H1 (cell line): ENCODE results near the gene PHOSPHO1. TPM values are rescaled to one million over a fixed set of nuclear protein-coding genes. Genes with fewer than 3 reads are reported as not detected.

Source experiments
- CTCF ChIA-PET: fragments of 300-600 bp; sonication (Branson Sonifier 250); formaldehyde crosslinking; loops from one replicate; lab custom pipeline; 2021; ENCODE audit not compliant: partially characterized antibody; lab: Charles Lee
- POLR2A ChIA-PET: fragments of 300-600 bp; sonication (Branson Sonifier 250); formaldehyde crosslinking; loops from one replicate; lab custom pipeline; 2021; ENCODE audit warnings: inconsistent platforms; ENCODE audit not compliant: partially characterized antibody; lab: Charles Lee
- DNase-seq, 2 experiments: peaks; one replicate each; pipeline versions ENCODE4 v3.0.0 to v3.0.0-alpha.2; 2010 to 2022; ENCODE audit warnings: low spot score in 2 of 2, low read depth in 1 of 2, mixed read lengths in 1 of 2
- FAIRE-seq: peaks from 2 replicates; lab custom pipeline; 2011; peaks lifted over from hg19 to GRCh38; lab: Jason Lieb, UNC
- H2AFZ ChIP-seq: 2 replicates; pipeline ENCODE4 v1.8.1; 2012; ENCODE audit warnings: low read length, inconsistent platforms
- H2AK5ac ChIP-seq: 2 replicates; pipeline ENCODE4 v1.6.1; 2013; ENCODE audit warnings: low read depth, low read length
- H2BK120ac ChIP-seq: replicated peaks from 2 replicates; pipeline ENCODE3; 2013; ENCODE audit warnings: low read depth, low read length, inconsistent platforms
- H2BK12ac ChIP-seq: 2 replicates; pipeline ENCODE4 v1.6.1; 2013; ENCODE audit warnings: low read depth, low read length
- H2BK15ac ChIP-seq: 2 replicates; pipeline ENCODE4 v1.6.1; 2013; ENCODE audit warnings: low read length
- H2BK20ac ChIP-seq: 2 replicates; pipeline ENCODE4 v1.6.1; 2013; ENCODE audit warnings: low read length
- H2BK5ac ChIP-seq: 2 replicates; pipeline ENCODE4 v1.6.1; 2013; ENCODE audit warnings: low read depth, low read length
- H3K14ac ChIP-seq: 2 replicates; pipeline ENCODE4 v1.6.1; 2013; ENCODE audit warnings: inconsistent platforms; ENCODE audit not compliant: insufficient read length
- H3K18ac ChIP-seq: 2 replicates; pipeline ENCODE4 v1.6.1; 2013; ENCODE audit warnings: low read length; ENCODE audit errors: extremely low read depth
- H3K23ac ChIP-seq: 2 replicates; pipeline ENCODE4 v1.6.1; 2013; ENCODE audit warnings: inconsistent platforms; ENCODE audit not compliant: insufficient read length
- H3K23me2 ChIP-seq: 2 replicates; pipeline ENCODE4 v1.6.1; 2013; ENCODE audit warnings: low read depth, low read length
- H3K27ac ChIP-seq: 2 replicates; pipeline ENCODE4 v1.6.1; 2011; ENCODE audit warnings: low read depth, low read length, inconsistent platforms
- H3K27me3 ChIP-seq, 4 experiments: replicated peaks in 1 of 4; 1 replicate in 1 of 4; 2 replicates in 3 of 4; pipeline versions ENCODE4 v1.6.1 to v1.8.1; 2011 to 2013; ENCODE audit warnings: low read length in 3 of 4, mild to moderate bottlenecking in 3 of 4, inconsistent platforms in 2 of 4, mixed read lengths in 2 of 4, moderate library complexity in 1 of 4; ENCODE audit not compliant: control insufficient read depth in 3 of 4, insufficient read depth in 3 of 4; ENCODE audit errors: extremely low read depth in 1 of 4
- H3K36me3 ChIP-seq, 4 experiments: 2 replicates each; pipeline versions ENCODE4 v1.6.1 to v1.8.1; 2011 to 2013; ENCODE audit warnings: mild to moderate bottlenecking in 4 of 4, low read length in 3 of 4, moderate library complexity in 2 of 4, control low read depth in 1 of 4, inconsistent platforms in 1 of 4; ENCODE audit not compliant: insufficient read depth in 4 of 4, control insufficient read depth in 2 of 4
- H3K4ac ChIP-seq: replicated peaks from 2 replicates; pipeline ENCODE3; 2013; ENCODE audit warnings: low read length, low read depth, mixed read lengths, inconsistent platforms; ENCODE audit not compliant: insufficient read length
- H3K4me1 ChIP-seq, 4 experiments: replicated peaks in 1 of 4; 1 replicate in 1 of 4; 2 replicates in 3 of 4; pipeline versions ENCODE4 v1.6.1 to v1.8.1; 2011 to 2013; ENCODE audit warnings: low read length in 3 of 4, inconsistent platforms in 2 of 4, mixed read lengths in 1 of 4; ENCODE audit not compliant: insufficient read depth in 4 of 4, control insufficient read depth in 3 of 4
- H3K4me2 ChIP-seq, 2 experiments: 2 replicates each; pipeline versions ENCODE4 v1.6.1 to v1.8.1; 2011 to 2013; ENCODE audit warnings: low read depth in 2 of 2, low read length in 2 of 2, control low read depth in 1 of 2, inconsistent platforms in 1 of 2, mild to moderate bottlenecking in 1 of 2; ENCODE audit not compliant: insufficient read depth in 1 of 2
- H3K4me3 ChIP-seq, 4 experiments: fragments of 200-600, 300-600 bp in 1 of 4; sonication (generic), shearing (Covaris generic), sonication (Bioruptor Twin) in 1 of 4; 2 replicates each; pipeline versions ENCODE4 v1.5.1 to v1.8.1; 2011 to 2016; ENCODE audit warnings: low read length in 4 of 4, low read depth in 3 of 4, control low read depth in 2 of 4, inconsistent platforms in 2 of 4, mild to moderate bottlenecking in 2 of 4, mixed read lengths in 1 of 4, moderate library complexity in 1 of 4; ENCODE audit not compliant: insufficient read depth in 2 of 4; ENCODE audit errors: extremely low read depth in 1 of 4
- H3K56ac ChIP-seq: replicated peaks from 2 replicates; pipeline ENCODE3; 2013; ENCODE audit warnings: low read depth, mild to moderate bottlenecking, mixed read lengths, low read length, inconsistent platforms; ENCODE audit not compliant: insufficient read length
- H3K79me1 ChIP-seq: 2 replicates; pipeline ENCODE4 v1.6.1; 2013; ENCODE audit warnings: low read depth, low read length, control low read depth
- H3K79me2 ChIP-seq, 2 experiments: 2 replicates each; pipeline versions ENCODE4 v1.6.1 to v1.8.1; 2012 to 2013; ENCODE audit warnings: low read length in 2 of 2, mild to moderate bottlenecking in 2 of 2, inconsistent platforms in 1 of 2; ENCODE audit not compliant: insufficient read depth in 2 of 2, control insufficient read depth in 1 of 2
- H3K9ac ChIP-seq, 4 experiments: replicated peaks in 1 of 4; 1 replicate in 1 of 4; 2 replicates in 3 of 4; pipeline versions ENCODE4 v1.6.1 to v1.8.1; 2011 to 2013; ENCODE audit warnings: low read depth in 3 of 4, low read length in 3 of 4, control low read depth in 2 of 4, mild to moderate bottlenecking in 2 of 4, moderate library complexity in 2 of 4, inconsistent platforms in 1 of 4; ENCODE audit errors: extremely low read depth in 1 of 4
- H3K9me3 ChIP-seq, 2 experiments: 2 replicates each; pipeline versions ENCODE4 v1.6.1 to v1.8.1; 2012 to 2013; ENCODE audit warnings: mild to moderate bottlenecking in 2 of 2, moderate library complexity in 2 of 2, control low read depth in 1 of 2, inconsistent platforms in 1 of 2, low read depth in 1 of 2, low read length in 1 of 2, mixed read lengths in 1 of 2; ENCODE audit not compliant: insufficient read depth in 2 of 2
- H4K20me1 ChIP-seq, 2 experiments: replicated peaks in 1 of 2; 2 replicates each; pipeline versions ENCODE3 to v1.8.1; 2011 to 2013; ENCODE audit warnings: inconsistent platforms in 2 of 2, low read length in 2 of 2, mild to moderate bottlenecking in 1 of 2; ENCODE audit not compliant: insufficient read depth in 2 of 2, control insufficient read depth in 1 of 2
- H4K5ac ChIP-seq: 2 replicates; pipeline ENCODE4 v1.6.1; 2013; ENCODE audit warnings: low read length, low read depth, mixed read lengths, inconsistent platforms; ENCODE audit not compliant: insufficient read length
- H4K8ac ChIP-seq: 2 replicates; pipeline ENCODE4 v1.8.0; 2013; ENCODE audit warnings: mild to moderate bottlenecking, moderate library complexity, low read length, inconsistent platforms; ENCODE audit not compliant: insufficient read depth; ENCODE audit errors: extremely low read depth
- H4K91ac ChIP-seq: replicated peaks from 2 replicates; pipeline ENCODE3; 2013; ENCODE audit warnings: low read length, mixed read lengths, inconsistent platforms; ENCODE audit not compliant: insufficient read length
- CHD2 ChIP-seq: IDR thresholded peaks from 2 replicates; pipeline ENCODE4 v1.6.1; 2012; ENCODE audit warnings: low read length, improper control_type of control experiment
- E2F6 ChIP-seq: IDR thresholded peaks from 2 replicates; pipeline ENCODE4 v1.6.1; 2012; ENCODE audit warnings: inconsistent platforms
- EZH2 ChIP-seq: fragments of 200-600 bp; sonication (generic); IDR thresholded peaks from 2 replicates; pipeline ENCODE4 v1.7.1; 2012; ENCODE audit warnings: low read depth, mild to moderate bottlenecking, moderate library complexity, low read length, inconsistent platforms; ENCODE audit not compliant: severe bottlenecking
- HDAC2 ChIP-seq, 2 experiments: fragments of 300-600 bp in 1 of 2; sonication (generic) in 1 of 2; IDR thresholded peaks; 2 replicates each; pipeline ENCODE4 v1.6.1; 2011 to 2012; ENCODE audit warnings: low read depth in 2 of 2, low read length in 2 of 2, mild to moderate bottlenecking in 2 of 2, moderate library complexity in 2 of 2, borderline replicate concordance in 1 of 2, inconsistent platforms in 1 of 2
- NANOG ChIP-seq: IDR thresholded peaks from 2 replicates; pipeline ENCODE4 v1.6.1; 2011; ENCODE audit warnings: low read length, low read depth, mild to moderate bottlenecking, inconsistent platforms; ENCODE audit not compliant: insufficient read depth, poor library complexity, severe bottlenecking
- RBBP5 ChIP-seq: IDR thresholded peaks from 2 replicates; pipeline ENCODE4 v1.7.1; 2012; ENCODE audit warnings: low read depth, mild to moderate bottlenecking, inconsistent platforms, low read length, moderate library complexity, borderline replicate concordance
- RXRA ChIP-seq: IDR thresholded peaks from 2 replicates; pipeline ENCODE4 v1.6.1; 2011; ENCODE audit warnings: low read depth, mild to moderate bottlenecking, low read length, moderate library complexity; ENCODE audit not compliant: insufficient read depth
- SIX5 ChIP-seq: IDR thresholded peaks from 2 replicates; pipeline ENCODE4 v1.6.1; 2011; ENCODE audit warnings: mild to moderate bottlenecking, low read depth, low read length
- SP4 ChIP-seq: IDR thresholded peaks from 2 replicates; pipeline ENCODE4 v1.6.1; 2012; ENCODE audit warnings: low read length, inconsistent platforms
- WGBS, 2 experiments: shearing (Covaris generic) in 1 of 2; methylation state at CpG; one replicate each; pipeline versions ENCODE4 v1.1.6 to v1.1.7; 2013 to 2015; ENCODE audit warnings: low lambda C conversion rate in 2 of 2, mixed read lengths in 2 of 2, inconsistent platforms in 1 of 2, low coverage in 1 of 2, missing lambda C conversion rate in 1 of 2; ENCODE audit not compliant: insufficient replicate concordance in 2 of 2, insufficient coverage in 1 of 2, insufficient read length in 1 of 2; ENCODE audit errors: extremely low coverage in 1 of 2, missing lambda C conversion rate in 1 of 2; 5-methylcytosine and 5-hydroxymethylcytosine counted together
- polyA plus RNA-seq, 7 experiments: library from polyadenylated mRNA; depleted of rRNA in 3 of 7; stranded (reverse) in 5 of 7; unstranded in 2 of 7; fragments of >200 nt in 5 of 7; fragments of 200-250 nt in 2 of 7; gene quantifications; 1 replicate in 5 of 7; 2 replicates in 1 of 7; 4 replicates in 1 of 7; pipeline versions ENCODE4 v1.2.1 to v1.2.3, GENCODE V29; 2011 to 2013; ENCODE audit warnings: missing spikeins in 2 of 7, mixed read lengths in 2 of 7
- total RNA-seq: library from RNA; stranded (reverse); fragmentation: NEBNext Ultra II Directional; extraction: Animal tissue kit (Norgen Biotek cat#: 25700); gene quantifications from 2 replicates; pipeline ENCODE4 v1.2.1, GENCODE V29; 2021

Gene PHOSPHO1
- total and polyA plus RNA-seq, 2 of the 8 experiments (the other 6 are each of a cell fraction or from before 2014, with no cell fraction given) = 0.34 to 0.45 TPM

GRCh38 chr17:49191917-49192741, 38.5 kb downstream of the PHOSPHO1 start:
- Histone ChIP-seq H3K23me2 (peaks cover 13% of the 10 kb centered on the region), H3K27me3 (no peaks in the 10 kb centered on the region), H3K23ac (no peak overlapping the region), H2AFZ (peak overlapping the region; percentile 79), H3K79me2 (no peaks in the 10 kb centered on the region), H2AK5ac (no peak overlapping the region), H4K91ac (peak overlapping the region; percentile 87), H3K36me3 (no peaks in the 10 kb centered on the region), H2BK20ac (no peak overlapping the region), H3K14ac (no peak overlapping the region), H3K4ac (peak overlapping the region; percentile 90), H3K4me3 (peak overlapping the region; percentile 78 to 97 (median 95)), H2BK120ac (no peak overlapping the region), H2BK5ac (peak overlapping the region; percentile 95), H3K27ac (peak overlapping the region; percentile 82; the same call in 1 of the 2 replicates), H4K20me1 (no peaks in the 10 kb centered on the region), H2BK15ac (peak overlapping the region; percentile 61; the same call in 1 of the 2 replicates), H3K9me3 (no peaks in the 10 kb centered on the region), H3K79me1 (no peaks in the 10 kb centered on the region), H3K4me2 (peak overlapping the region; percentile 86 to 99), H2BK12ac (no peak overlapping the region; the same call in 1 of the 2 replicates), H3K4me1 (peaks cover 0 to 3% (median 1%) of the 10 kb centered on the region in 4 experiments; a peak in 1 of 7 replicates), H3K9ac (peak overlapping the region; percentile 56 to 88 (median 84)), H4K5ac (peak overlapping the region; percentile 90), H3K18ac (peak overlapping the region; percentile 96), H4K8ac (peak overlapping the region; percentile 98; the same call in 1 of the 2 replicates), H3K56ac (peak overlapping the region; percentile 81)
- POLR2A ChIA-PET = interaction anchor here (0.8 to 3.8 kb wide), 8 partner anchors 9 to 196 kb away, joined by 3 to 13 read pairs (median 4); partner anchors contain the start of gene PHOSPHO1
- CTCF ChIA-PET = interaction anchor here (0.6 to 1.5 kb wide), 7 partner anchors 10 to 99 kb away, joined by 3 to 7 read pairs (median 4); no protein-coding TSS in a partner anchor
- FAIRE-seq (no peak), DNase-seq (peak; percentile 70 to 99)
- 1% methylated on average over 53 of the region's 53 CpGs; no CpG with 5 or more reads in 1 of the 2 experiments for WGBS, 2 experiments
- no peak for TF ChIP-seq NANOG
- TF ChIP-seq SIX5 = no peak
- TF ChIP-seq RXRA = no peak
- 0 out of 2 replicates have a peak, but pooled peaks have one; percentile 33 for TF ChIP-seq E2F6
- no peak; the same call in 1 of the 2 replicates for TF ChIP-seq SP4
- TF ChIP-seq EZH2 = no peak
- 0 out of 4 replicates have a peak, but pooled peaks of 1 of the 2 experiments have one; percentile 33 for TF ChIP-seq HDAC2 (IDR thresholded peaks at IDR 0.05; ENCODE audit: borderline replicate concordance in 1 of 2, low read depth in 2 of 2, low read length in 2 of 2)
- peak; percentile 37; the same call in 1 of the 2 replicates for TF ChIP-seq CHD2
- peak; percentile 100 for TF ChIP-seq RBBP5
